SU-DHL-6 (cell line): ENCODE data around the gene RTF1.

Experiments used
- H2AFZ ChIP-seq: fragments of 200-600 bp; sonication (generic); 2 replicates; pipeline ENCODE4 v1.6.1; 2014; ENCODE audit warnings: low read depth, mild to moderate bottlenecking, moderate library complexity, mixed read lengths, antibody characterized with exemption, low read length; ENCODE audit not compliant: severe bottlenecking
- H3F3A ChIP-seq: fragments of 200-600 bp; shearing (Covaris generic); 2 replicates; pipeline ENCODE4 v1.6.0; 2016; ENCODE audit warnings: antibody characterized with exemption, mild to moderate bottlenecking; ENCODE audit not compliant: insufficient read depth
- H3K27ac ChIP-seq: fragments of 200-600 bp; sonication (generic); 2 replicates; pipeline ENCODE4 v1.5.1; 2016; ENCODE audit warnings: low read depth, mild to moderate bottlenecking, low read length, moderate library complexity, mixed read lengths
- H3K27me3 ChIP-seq: fragments of 200-600 bp; sonication (generic), shearing (Covaris generic); 2 replicates; pipeline ENCODE4 v1.6.0; 2014; ENCODE audit warnings: mild to moderate bottlenecking, low read length
- H3K36me3 ChIP-seq: fragments of 200-600 bp; sonication (generic); 2 replicates; pipeline ENCODE4 v1.6.1; 2014; ENCODE audit warnings: mild to moderate bottlenecking, low read length, mixed read lengths
- H3K4me2 ChIP-seq: fragments of 300-600, 200-600 bp; shearing (Covaris generic), sonication (generic); 2 replicates; pipeline ENCODE4 v1.6.0; 2014; ENCODE audit warnings: low read length, low read depth, mild to moderate bottlenecking; ENCODE audit not compliant: poor library complexity, severe bottlenecking
- H3K4me3 ChIP-seq: fragments of 200-600 bp; sonication (generic); 2 replicates; pipeline ENCODE4 v1.5.1; 2014; ENCODE audit warnings: antibody characterized with exemption, low read length, mild to moderate bottlenecking, mixed read lengths; ENCODE audit not compliant: insufficient read depth, poor library complexity, severe bottlenecking
- H3K79me2 ChIP-seq: fragments of 200-600 bp; sonication (generic); 2 replicates; pipeline ENCODE4 v1.6.1; 2014; ENCODE audit warnings: mild to moderate bottlenecking, low read length, moderate library complexity; ENCODE audit not compliant: insufficient read depth
- H3K9ac ChIP-seq: fragments of 200-600 bp; sonication (generic); 2 replicates; pipeline ENCODE4 v1.7.0; 2014; ENCODE audit warnings: mild to moderate bottlenecking, low read length
- H3K9me2 ChIP-seq: fragments of 200-600 bp; sonication (generic); replicated peaks from 2 replicates; pipeline ENCODE4 v1.6.1; 2014; ENCODE audit warnings: low read length; ENCODE audit not compliant: insufficient read depth
- H3K9me3 ChIP-seq: fragments of 200-600 bp; sonication (generic); 2 replicates; pipeline ENCODE4 v1.6.1; 2014; ENCODE audit warnings: low read length, mixed read lengths; ENCODE audit not compliant: insufficient read depth
- H4K20me1 ChIP-seq: fragments of 200-600 bp; sonication (generic); 2 replicates; pipeline ENCODE4 v1.6.1; 2014; ENCODE audit warnings: low read depth, mild to moderate bottlenecking, antibody characterized with exemption, low read length, moderate library complexity, mixed read lengths
- CTCF ChIP-seq: fragments of 200-600 bp; sonication (generic); IDR thresholded peaks from one replicate; pipeline ENCODE4 v1.5.1; 2017; ENCODE audit warnings: antibody characterized with exemption, mild to moderate bottlenecking, low read length, moderate library complexity; ENCODE audit not compliant: insufficient read depth, poor library complexity, severe bottlenecking
- EZH2phosphoT487 ChIP-seq: fragments of 200-600 bp; sonication (generic), shearing (Covaris generic); conservative IDR thresholded peaks from 2 replicates; pipeline ENCODE4 v1.6.1; 2018; ENCODE audit warnings: mild to moderate bottlenecking, antibody characterized with exemption, low read length, moderate library complexity, mixed read lengths

RTF1 gene

GRCh38 chr15:41474941-41475340 lies 58.0 kb downstream of the RTF1 start:
- H3F3A ChIP-seq: no peaks in the 10 kb centered on the region
- no peaks in the 10 kb centered on the region for H4K20me1 ChIP-seq
- peaks cover 28% of the 10 kb centered on the region for H3K36me3 ChIP-seq
- no peak overlapping the region for H2AFZ ChIP-seq
- TF ChIP-seq CTCF (no peak), EZH2phosphoT487 (no peak)
- no peaks in the 10 kb centered on the region for H3K9me2 ChIP-seq
- H3K4me3 ChIP-seq: no peak overlapping the region
- H3K9ac ChIP-seq: no peak overlapping the region
- H3K9me3 ChIP-seq: no peaks in the 10 kb centered on the region
- no peak overlapping the region for H3K27ac ChIP-seq
- no peaks in the 10 kb centered on the region for H3K79me2 ChIP-seq
- no peak overlapping the region for H3K4me2 ChIP-seq
- no peaks in the 10 kb centered on the region for H3K27me3 ChIP-seq

GRCh38 chr15:41476416-41477048 lies 59.6 kb downstream of the RTF1 start:
- Histone ChIP-seq H3F3A (no peaks in the 10 kb centered on the region), H3K36me3 (peaks cover 25% of the 10 kb centered on the region), H2AFZ (no peak overlapping the region), H4K20me1 (no peaks in the 10 kb centered on the region), H3K9me3 (no peaks in the 10 kb centered on the region), H3K27ac (no peak overlapping the region), H3K9ac (no peak overlapping the region), H3K4me3 (no peak overlapping the region), H3K27me3 (no peaks in the 10 kb centered on the region), H3K4me2 (no peak overlapping the region), H3K79me2 (no peaks in the 10 kb centered on the region), H3K9me2 (no peaks in the 10 kb centered on the region)
- no peak for TF ChIP-seq CTCF
- TF ChIP-seq EZH2phosphoT487: no peak

- H3K4me3 ChIP-seq: no peak overlapping the region
- H3K9me3 ChIP-seq: no peaks in the 10 kb centered on the region
- no peak overlapping the region for H2AFZ ChIP-seq
- peaks cover 17% of the 10 kb centered on the region for H3K36me3 ChIP-seq
- H3F3A ChIP-seq: no peaks in the 10 kb centered on the region
- no peaks in the 10 kb centered on the region for H3K27me3 ChIP-seq
- H3K79me2 ChIP-seq: no peaks in the 10 kb centered on the region
- TF ChIP-seq EZH2phosphoT487 (no peak), CTCF (no peak)
- H3K9ac ChIP-seq: no peak overlapping the region
- no peak overlapping the region for H3K27ac ChIP-seq
- H3K9me2 ChIP-seq: no peaks in the 10 kb centered on the region
- H4K20me1 ChIP-seq: no peaks in the 10 kb centered on the region
- no peak overlapping the region for H3K4me2 ChIP-seq
Observed at GRCh38 chr15:41480396-41481140, 63.7 kb downstream of the RTF1 start.
